Measurements from ENCODE around the gene HAP1.

GRCh38 chr17:41738801-41739112 lies 4.3 kb upstream of the HAP1 start:
- TF ChIP-seq REST (IDR thresholded peaks at IDR 0.05) (no peak), FOXA1 (IDR thresholded peaks at IDR 0.05) (no peak), CTCF (IDR thresholded peaks at IDR 0.05; ENCODE audit: low read depth, low read length, missing input control) (no peak)

Measured in liver (tissue), 2 donors.